Kidney capillary endothelial cell (primary cell): Measurements from ENCODE around the gene SLC10A3.
A peak's percentile ranks its signal among the peaks of the same experiment; 100 is the strongest.

Source experiments
- DNase-seq: peaks from one replicate; pipeline ENCODE4 v3.0.0-alpha.2; 2018; ENCODE audit warnings: low spot score

The SLC10A3 gene

DNA sequence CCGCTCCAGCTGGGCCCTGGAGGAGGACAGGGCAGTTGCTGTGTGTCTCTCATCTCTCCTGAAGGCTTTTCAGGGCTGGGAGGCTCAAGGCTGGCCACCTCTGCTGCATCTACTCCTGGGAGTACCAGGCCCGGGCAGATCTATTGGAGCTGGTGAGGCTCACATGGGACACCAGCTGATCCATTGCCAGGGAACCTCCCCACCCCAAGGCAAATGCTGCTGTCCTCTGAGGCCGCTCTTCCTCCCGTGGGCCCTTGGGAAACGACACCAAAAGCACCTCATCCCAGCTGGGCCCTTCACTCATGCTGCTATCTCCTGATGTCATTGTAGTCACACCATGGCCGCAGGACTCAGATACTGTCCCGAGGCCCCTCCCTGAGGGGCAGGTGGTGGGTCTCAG, 7.6 kb downstream of the SLC10A3 start:
- DNase-seq: no peak

DNA sequence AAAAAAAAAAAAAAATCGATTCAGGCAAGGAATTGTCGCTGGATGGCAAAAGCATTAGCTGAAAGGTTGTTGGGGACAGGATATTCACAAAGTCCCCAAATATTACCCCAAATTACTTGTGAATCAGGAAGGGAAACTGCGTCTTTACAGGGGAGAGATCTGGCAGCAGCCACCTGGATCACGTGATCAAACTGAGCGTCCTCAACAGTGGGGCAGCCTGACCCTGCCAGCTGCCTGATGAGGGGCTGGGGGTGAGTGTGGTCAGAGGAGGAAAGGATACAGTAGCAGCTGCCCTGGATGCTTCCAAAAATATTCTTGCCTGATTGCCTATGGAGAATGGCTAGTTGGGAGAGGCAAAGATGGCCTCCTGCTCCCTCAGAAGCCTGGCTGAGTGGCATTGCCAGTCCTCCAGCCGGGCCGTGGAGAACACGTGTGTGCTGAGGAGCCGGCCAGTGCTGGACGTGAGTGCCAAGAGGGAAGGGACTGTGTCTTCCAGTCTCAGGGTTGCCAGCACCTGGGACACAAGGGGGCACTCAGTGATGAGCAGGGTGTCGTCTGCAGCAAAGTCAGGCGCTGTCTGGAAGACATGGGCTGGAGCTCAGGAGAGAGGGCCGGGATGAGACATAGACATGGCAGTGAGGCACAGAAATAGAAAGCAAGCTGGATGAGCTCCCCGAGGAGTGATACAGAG, 8.4 kb downstream of the SLC10A3 start:
- DNase-seq: no peak

GRCh38 chrX:154481195-154481594, 9.2 kb downstream of the SLC10A3 start:
- DNase-seq: no peak

DNA sequence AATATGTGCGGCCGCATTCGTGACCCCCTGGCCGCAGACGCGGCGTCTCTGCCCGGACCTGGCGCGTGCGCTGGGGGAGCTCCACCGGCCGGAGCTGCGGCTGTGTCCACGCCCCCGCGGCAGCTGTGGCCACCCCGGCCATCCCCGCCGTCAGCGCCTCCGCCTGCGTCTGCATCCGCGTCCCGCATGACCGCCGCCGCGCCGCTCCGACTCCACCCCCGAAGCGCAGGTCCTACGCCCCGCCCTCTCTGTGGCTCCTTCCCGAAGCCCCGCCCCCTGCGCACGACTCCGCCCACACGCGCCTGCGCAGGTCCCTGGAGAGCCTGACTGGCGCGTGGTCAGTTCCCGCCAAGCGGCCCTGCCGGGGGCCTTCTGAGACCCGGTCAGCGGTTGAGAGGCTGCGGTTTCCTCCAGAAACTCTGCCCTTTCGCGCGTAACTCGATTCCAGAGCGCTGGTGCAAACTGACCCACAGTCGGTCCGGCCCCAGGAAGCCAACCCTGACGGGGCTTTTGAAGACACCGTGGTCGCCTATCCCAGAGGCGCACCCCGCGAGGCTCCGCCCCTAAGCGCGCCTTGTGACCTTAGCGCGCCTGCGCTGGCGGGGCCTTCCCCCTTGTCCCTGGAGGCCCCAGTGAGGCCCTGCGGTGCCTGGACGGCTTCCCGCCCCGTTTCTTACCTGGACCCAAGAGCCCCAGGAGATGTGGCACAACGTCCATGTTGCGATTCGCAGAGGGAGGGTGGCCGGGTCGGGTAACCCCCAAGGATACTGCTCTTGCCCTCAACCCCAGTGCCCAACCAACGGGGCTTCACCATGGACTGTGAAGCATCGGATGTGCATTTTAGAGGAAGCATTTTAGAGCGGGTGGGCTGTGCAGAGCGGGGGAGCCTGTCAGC, 11.5 kb downstream of the SLC10A3 start, which contains the start of gene LAGE3:
Gene LAGE3 (minus strand): TSS at position 554 of the 895 bp plus-strand sequence. CDS start 366 bp downstream, at position 188.
- peak; percentile 71 for DNase-seq

DNA sequence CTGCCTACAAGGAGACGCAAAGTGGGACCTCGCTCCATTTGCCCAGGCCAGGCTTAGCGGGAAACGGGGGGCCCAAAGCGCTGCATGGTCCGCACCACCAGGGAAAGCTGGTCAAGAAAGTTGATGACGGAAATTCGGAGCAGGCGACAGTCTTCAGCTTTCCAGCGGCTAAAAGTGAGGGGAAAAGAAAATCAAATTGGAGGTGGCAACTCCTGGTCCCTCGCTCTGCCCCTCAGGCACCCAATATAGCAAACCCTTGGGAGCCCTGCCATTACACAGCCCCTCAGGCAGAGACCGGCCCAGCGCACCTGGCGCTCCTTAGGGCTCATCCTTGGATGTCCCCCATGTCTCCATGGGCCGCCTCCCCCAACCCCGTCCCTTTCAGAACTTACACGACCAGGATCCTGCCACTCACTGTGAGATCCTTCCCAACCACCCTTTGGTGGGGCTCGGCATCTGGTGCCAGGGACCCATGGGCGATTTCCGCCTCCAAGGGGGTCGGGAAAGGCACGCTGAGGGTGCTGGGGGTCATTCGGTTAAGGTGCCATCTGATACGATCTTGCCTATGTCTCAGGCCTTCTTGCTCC, 12.4 kb downstream of the SLC10A3 start:
- no peak for DNase-seq

- DNase-seq: no peak
Observed at GRCh38 chrX:154476821-154477220, 13.6 kb downstream of the SLC10A3 start.

GRCh38 chrX:154473683-154474082, 16.7 kb downstream of the SLC10A3 start:
- no peak for DNase-seq

DNA sequence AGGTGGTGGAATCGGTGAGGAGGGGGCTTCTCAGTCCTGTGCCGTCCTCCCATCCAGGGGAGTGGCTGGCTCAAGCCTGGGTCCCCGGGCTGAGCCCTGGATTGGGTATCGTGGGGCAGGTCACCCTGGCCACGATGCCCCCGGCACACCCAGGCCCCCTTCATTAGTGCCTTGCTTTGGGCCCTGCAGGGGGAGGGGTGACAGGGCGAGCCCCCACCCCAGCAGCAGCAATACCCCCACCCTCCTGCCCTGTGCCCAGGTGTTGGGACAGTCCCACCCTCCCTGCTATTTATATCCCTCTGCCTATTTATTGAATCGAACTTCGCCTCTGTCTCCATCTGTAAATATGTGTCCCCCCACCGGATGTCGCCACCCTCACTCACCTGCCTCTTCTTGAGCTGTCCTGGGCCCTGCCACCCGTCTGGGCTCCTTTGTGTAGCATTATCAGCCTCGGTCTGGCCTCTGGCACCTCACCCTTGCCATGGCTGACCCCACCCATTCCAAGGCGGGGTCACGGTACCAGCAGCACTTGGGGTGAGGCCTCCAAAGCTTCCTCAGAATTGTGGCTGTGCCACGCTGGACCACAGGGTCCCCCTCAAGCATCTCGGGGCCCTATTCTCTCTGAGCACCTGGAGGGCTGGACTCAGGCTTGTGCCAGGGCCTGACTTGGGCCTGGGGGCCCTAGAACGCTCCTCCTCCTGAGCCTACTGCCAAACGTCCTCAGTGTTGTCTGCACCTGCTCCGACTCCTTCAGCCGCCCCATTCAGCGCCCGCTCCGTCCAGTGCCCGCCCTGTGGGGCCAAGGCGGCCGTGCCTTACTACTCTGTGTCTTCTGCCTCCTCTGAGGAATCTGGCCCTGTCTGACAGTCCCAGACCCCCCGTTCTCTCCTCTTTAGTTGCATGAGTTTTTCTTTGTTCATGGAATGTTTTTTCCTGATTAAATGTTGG, 17.5 kb downstream of the SLC10A3 start:
- DNase-seq: no peak

DNA sequence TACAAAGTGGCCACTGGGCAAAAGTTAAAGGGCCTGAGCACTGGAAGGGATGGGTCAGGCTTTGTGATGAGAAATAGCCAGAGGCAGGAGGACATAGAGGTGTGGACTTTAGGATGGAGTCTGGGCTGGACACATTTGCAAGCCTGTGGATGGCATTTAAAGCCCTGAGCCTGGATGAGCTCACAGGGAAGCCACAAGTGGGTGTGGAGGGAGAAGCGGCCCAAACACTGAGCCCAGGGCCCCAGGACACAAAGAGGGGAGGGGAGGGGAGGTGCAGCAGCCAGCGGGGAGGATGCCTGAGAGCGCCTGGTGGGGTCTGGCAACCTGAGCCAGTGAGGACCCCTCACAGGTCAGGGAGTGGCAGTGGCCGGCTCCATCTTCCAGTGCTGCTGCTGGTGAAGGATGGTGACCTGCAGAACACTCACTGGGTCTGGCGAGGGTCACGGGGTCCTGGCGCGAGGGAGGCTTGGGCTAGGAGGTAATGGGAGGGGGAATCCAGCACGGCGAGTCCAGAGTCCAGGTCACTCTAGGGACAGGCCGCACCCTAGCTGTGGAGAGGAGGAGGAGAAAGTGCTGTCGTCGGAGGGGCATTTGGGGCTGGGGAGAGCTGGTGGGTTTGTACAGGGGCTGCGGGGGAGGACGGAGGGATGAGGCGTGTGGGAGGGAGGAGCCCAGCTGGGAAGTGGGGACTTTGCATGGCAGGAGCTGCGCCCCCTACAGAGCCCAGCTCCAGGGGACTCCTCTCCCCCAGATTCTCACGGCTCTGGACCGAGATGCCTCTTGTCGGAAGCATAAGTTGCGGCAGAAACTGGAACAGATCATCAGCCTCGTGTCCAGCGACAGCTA, 18.4 kb downstream of the SLC10A3 start:
- no peak for DNase-seq

DNA sequence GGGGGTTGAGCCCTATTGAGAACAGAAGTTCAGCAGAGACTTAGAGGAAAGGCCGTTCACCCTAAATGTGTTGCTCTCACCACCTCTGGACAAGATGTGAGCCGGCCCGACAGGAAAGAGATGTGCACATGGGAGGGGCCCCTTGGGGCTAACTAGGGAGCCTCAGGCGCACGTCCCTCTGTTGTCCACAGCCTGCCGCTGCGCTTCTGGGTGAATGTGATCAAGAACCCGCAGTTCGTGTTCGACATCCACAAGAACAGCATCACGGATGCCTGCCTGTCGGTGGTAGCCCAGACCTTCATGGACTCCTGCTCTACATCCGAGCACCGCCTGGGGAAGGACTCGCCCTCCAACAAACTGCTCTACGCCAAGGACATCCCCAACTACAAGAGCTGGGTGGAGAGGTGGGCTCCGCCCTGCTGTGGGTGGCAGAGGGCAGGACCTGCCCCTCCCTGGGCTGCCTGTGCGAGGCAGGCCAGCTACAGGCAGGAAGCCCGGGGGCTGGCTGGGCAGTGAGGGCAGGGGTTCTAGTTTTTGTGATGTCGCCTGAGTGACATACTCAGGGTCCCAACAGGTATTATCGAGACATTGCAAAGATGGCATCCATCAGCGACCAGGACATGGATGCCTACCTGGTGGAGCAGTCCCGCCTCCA, 19.4 kb downstream of the SLC10A3 start:
- no peak for DNase-seq

DNA sequence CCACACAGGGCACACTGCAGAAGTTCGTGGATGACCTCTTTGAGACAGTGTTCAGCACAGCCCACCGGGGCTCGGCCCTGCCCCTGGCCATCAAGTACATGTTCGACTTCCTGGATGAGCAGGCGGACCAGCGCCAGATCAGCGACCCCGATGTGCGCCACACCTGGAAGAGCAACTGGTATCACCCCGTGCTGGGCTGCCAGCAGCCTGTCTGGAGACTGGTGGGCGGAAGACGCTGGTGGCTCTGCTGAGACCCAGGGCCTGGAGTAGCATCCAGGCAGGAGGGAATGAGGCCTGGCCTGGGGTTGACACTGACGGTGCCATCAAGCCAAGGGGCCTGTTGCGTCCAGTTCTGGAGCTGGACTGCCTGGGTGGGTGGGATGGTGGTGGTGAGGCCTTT, 20.0 kb downstream of the SLC10A3 start:
- no peak for DNase-seq

- DNase-seq: no peak
Observed at GRCh38 chrX:154469880-154470279, 20.5 kb downstream of the SLC10A3 start.

DNA sequence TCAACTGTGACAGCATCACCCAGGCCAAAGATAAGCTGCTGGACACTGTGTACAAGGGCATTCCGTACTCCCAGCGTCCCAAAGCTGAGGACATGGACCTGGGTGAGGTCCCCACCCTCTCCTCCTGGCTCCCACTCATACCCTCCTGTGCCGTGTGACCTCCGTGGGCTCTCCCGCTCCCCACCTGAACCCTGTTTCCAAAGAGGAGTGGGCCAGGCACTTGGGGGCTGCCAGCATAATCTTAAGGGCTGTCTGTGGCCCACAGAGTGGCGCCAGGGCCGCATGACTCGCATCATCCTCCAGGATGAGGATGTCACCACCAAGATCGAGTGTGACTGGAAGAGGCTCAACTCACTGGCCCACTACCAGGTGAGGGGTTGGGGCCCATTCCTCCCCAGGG, 21.3 kb downstream of the SLC10A3 start:
- no peak for DNase-seq

- no peak for DNase-seq
Observed at GRCh38 chrX:154468217-154468616, 22.2 kb downstream of the SLC10A3 start.

DNA sequence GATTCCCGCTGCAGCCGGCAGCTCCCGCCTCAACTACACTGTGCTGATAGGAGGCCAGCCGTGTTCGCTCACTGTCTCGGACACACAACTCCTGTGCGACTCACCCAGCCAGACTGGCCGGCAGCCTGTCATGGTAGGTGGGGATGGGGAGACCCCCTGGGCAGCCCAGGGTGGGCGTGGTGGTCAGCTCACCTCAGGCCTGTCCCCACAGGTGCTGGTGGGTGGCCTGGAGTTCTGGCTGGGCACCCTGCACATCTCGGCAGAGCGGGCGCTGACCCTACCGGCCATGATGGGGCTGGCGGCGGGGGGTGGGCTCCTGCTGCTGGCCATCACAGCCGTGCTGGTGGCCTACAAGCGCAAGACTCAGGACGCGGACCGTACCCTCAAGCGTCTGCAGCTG, 22.9 kb downstream of the SLC10A3 start:
- DNase-seq: no peak

DNA sequence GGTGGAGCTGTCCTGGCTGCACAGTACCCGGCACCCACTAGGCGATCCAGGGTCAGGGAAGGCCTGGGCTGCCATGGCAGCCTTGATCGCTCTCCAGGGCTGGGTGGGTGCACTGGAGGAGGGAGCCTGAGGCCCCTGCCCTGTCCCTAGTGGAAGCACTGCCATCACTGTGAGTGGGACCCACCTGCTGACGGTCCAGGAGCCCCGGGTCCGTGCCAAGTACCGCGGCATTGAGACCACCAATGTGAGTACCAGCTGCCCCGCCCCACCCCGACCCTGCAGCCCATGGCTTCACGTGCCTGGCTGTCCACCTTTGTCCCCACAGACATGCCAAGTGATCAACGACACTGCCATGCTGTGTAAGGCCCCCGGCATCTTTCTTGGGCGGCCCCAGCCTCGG, 23.5 kb downstream of the SLC10A3 start:
- DNase-seq: no peak

- no peak for DNase-seq
Observed at GRCh38 chrX:154466036-154466435, 24.4 kb downstream of the SLC10A3 start.

GRCh38 chrX:154465601-154466000, 24.8 kb downstream of the SLC10A3 start:
- DNase-seq: no peak

GRCh38 chrX:154464806-154465365, 25.5 kb downstream of the SLC10A3 start:
- no peak for DNase-seq
